Small intestine (tissue), 16 donors: Measurements from ENCODE around the gene KCNMB3. TPM values are rescaled to one million over a fixed set of nuclear protein-coding genes. Genes with fewer than 3 reads are reported as not detected.
A peak's percentile ranks its signal among the peaks of the same experiment; 100 is the strongest.

Experiments
- DNase-seq, 2 donors: peaks; one replicate each; pipeline versions ENCODE4 v3.0.0 to v3.0.0-alpha.2; 2013
- FAIRE-seq: peaks from 2 replicates; lab custom pipeline; 2012; peaks lifted over from hg19 to GRCh38; lab: Jason Lieb, UNC
- H3K27ac ChIP-seq, 3 donors: one replicate each; pipeline ENCODE4 v1.5.1; 2013; ENCODE audit warnings: low read length in 2 of 3, mild to moderate bottlenecking in 2 of 3, control low read depth in 1 of 3, inconsistent platforms in 1 of 3, low read depth in 1 of 3, moderate library complexity in 1 of 3
- H3K27me3 ChIP-seq, 3 donors: one replicate each; pipeline ENCODE4 v1.6.1; 2013; ENCODE audit warnings: low read length in 3 of 3, inconsistent platforms in 1 of 3; ENCODE audit not compliant: control insufficient read depth in 3 of 3, insufficient read depth in 3 of 3
- H3K36me3 ChIP-seq, 3 donors: one replicate each; pipeline ENCODE4 v1.6.1; 2013; ENCODE audit warnings: low read length in 3 of 3, inconsistent platforms in 1 of 3, low read depth in 1 of 3, mild to moderate bottlenecking in 1 of 3, moderate library complexity in 1 of 3; ENCODE audit not compliant: control insufficient read depth in 3 of 3, insufficient read depth in 2 of 3
- H3K4me1 ChIP-seq, 3 donors: one replicate each; pipeline ENCODE4 v1.6.1; 2013; ENCODE audit warnings: low read length in 2 of 3, inconsistent platforms in 1 of 3, low read depth in 1 of 3, mild to moderate bottlenecking in 1 of 3, moderate library complexity in 1 of 3; ENCODE audit not compliant: control insufficient read depth in 3 of 3, insufficient read depth in 2 of 3
- H3K4me3 ChIP-seq, 3 donors: one replicate each; pipeline ENCODE4 v1.5.1; 2013; ENCODE audit warnings: low read length in 3 of 3, control low read depth in 1 of 3, inconsistent platforms in 1 of 3, low read depth in 1 of 3, mild to moderate bottlenecking in 1 of 3, moderate library complexity in 1 of 3
- H3K9me3 ChIP-seq, 2 donors: one replicate each; pipeline ENCODE4 v1.6.1; 2013; ENCODE audit warnings: low read depth in 1 of 2, low read length in 1 of 2; ENCODE audit not compliant: control insufficient read depth in 2 of 2, insufficient read depth in 1 of 2
- WGBS, 3 donors: extraction: QIAGEN DNeasy Blood & Tissue Kit; methylation state at CpG; one replicate each; pipeline ENCODE4 v1.1.7; 2013; 5-methylcytosine and 5-hydroxymethylcytosine counted together
- long read RNA-seq, 10 donors: transcript quantifications; one replicate each; lab custom pipeline, GENCODE V29; 2026
- polyA plus RNA-seq, 4 donors: library from polyadenylated mRNA; stranded (reverse) in 3 of 4; unstranded in 1 of 4; fragments of 200-250 nt in 3 of 4; fragments of 120-200 nt in 1 of 4; gene quantifications; one replicate each; pipeline versions ENCODE4 v1.2.1 to v1.2.3, GENCODE V29; 2013
- donor health status: healthy with polysubstance abuse.
- donor health status: control.
- donor health status: control.
- donor health status: Bipolar disorder and iron deficiency.
- donor health status: healthy.

The KCNMB3 gene, protein sequence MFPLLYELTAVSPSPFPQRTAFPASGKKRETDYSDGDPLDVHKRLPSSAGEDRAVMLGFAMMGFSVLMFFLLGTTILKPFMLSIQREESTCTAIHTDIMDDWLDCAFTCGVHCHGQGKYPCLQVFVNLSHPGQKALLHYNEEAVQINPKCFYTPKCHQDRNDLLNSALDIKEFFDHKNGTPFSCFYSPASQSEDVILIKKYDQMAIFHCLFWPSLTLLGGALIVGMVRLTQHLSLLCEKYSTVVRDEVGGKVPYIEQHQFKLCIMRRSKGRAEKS
- polyA plus RNA-seq, result 1 to 10 TPM in 3 of 4 donors, under 1 TPM in 1; 0.27 to 3.9 (median 1.5) TPM
- long read RNA-seq, donor 1, result 0 reads
- long read RNA-seq, donor 2, partial matches to known transcripts, result 0 of 1 reads
- long read RNA-seq, donor 2, other reads (novel, unspliced or antisense), result 0 of 1 reads
- long read RNA-seq, donor 3, result 0 reads
- long read RNA-seq, donor 4, result 0 reads
- long read RNA-seq, donor 5, result 0 reads
- long read RNA-seq, donor 6, result 0 reads
- long read RNA-seq, donor 7, result 0 reads
- long read RNA-seq, donor 8, result 0 reads
- long read RNA-seq, donor 9, result 0 reads
- long read RNA-seq, donor 10, partial matches to known transcripts, result 5 of 6 reads
- long read RNA-seq, donor 10, other reads (novel, unspliced or antisense), result 0 of 6 reads

DNA sequence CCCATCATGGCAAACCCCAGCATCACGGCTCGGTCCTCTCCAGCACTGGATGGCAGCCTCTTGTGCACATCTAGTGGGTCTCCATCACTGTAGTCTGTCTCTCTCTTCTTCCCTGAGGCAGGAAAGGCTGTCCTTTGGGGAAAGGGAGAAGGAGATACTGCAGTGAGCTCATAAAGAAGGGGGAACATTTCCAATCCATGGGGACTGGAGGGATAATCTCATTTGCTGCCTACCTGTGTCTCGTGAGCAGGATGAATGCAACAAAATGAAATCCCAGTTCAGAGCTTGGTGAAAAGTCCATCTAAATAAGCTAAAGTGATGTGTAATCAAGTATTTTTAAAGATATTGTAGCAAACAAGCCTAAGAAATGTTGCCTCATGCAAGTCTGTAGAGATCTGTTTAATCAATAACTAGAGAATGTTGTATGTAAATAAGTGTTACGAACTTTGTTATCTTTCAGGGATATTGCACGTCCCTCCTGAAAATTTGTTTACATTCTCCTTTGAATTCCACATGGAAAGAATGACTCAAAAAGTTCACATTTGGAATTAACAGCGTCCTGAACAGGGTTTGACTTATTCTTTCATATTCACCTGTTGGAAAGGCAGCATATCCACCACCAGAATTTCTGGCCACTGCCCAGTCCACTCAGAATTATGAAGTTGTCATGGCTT lies at the start of gene KCNMB3:
TSS of gene KCNMB3 (minus strand) at position 312 of the 674 bp plus-strand sequence. CDS start at position 188, 124 bp downstream.
- Histone ChIP-seq H3K36me3 (peaks cover 0 to 7% (median 0%) of the 10 kb centered on the region in 3 donors), H3K4me1 (peaks cover 0 to 7% (median 0%) of the 10 kb centered on the region in 3 donors), H3K9me3 (peaks cover 0 to under 1% of the 10 kb centered on the region in 2 donors), H3K27me3 (no peaks in the 10 kb centered on the region), H3K27ac (no peak within 1 kb of the TSS), H3K4me3 (no peak within 1 kb of the TSS)
- peak in 1 of 2 donors; percentile 8 for DNase-seq
- no peak for FAIRE-seq
- WGBS, 3 donors, result 54 to 73% (median 61%) methylated on average over 6 of the region's 6 CpGs

DNA sequence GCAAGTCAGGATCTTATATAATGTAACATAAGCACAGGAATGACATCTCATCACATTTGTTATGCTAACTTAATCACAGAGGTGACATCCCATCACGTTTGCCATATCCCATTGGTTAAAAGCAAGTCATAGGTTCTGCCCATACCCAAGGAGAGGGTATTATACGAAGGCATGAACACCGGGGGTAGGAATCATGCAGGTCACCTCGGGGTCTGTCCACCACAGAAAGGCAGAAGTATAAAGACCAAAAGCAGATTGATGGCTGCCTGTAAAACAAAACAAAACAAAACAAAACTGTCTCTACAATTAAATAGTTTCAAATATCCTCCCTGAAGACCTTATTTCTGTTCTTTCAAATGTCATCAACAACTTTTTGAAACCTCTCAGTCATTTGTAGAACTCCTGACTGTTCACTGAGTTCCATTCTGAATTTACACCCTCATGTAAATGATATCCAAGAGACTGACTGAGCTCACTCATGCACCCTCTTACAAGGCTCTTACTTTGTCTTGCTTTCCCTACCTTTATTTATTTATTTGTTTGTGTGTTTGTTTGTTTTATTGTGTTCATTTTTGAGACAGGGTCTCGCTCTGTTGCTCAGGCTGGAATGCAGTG lies 49.2 kb upstream of the KCNMB3 start:
- Histone ChIP-seq H3K4me1 (no peaks in the 10 kb centered on the region), H3K9me3 (no peaks in the 10 kb centered on the region), H3K4me3 (no peak overlapping the region), H3K27ac (no peak overlapping the region), H3K36me3 (no peaks in the 10 kb centered on the region), H3K27me3 (peaks cover 0 to 2% (median 0%) of the 10 kb centered on the region in 3 donors)
- WGBS, 3 donors, result 78 to 81% (median 80%) methylated on average over 5 of the region's 5 CpGs
- FAIRE-seq (no peak), DNase-seq (no peak)

DNA sequence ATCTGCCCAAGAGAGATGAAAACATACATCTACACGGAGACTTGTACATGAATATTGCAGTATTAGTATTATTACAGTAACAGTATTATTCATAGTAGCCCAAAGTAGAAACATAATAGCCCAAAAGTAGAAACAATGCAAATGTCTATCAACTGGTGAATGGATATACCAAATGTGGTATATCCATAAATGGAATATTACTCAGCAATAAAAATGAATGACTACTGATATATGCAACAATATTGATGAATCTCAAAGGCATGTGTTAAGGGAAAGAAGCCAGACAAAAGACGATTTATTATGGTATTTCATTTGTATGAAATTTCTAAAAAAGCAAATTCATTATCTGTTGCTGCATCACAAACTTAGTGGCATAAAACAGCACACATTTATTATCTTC lies 48.4 kb upstream of the KCNMB3 start:
- 86 to 94% (median 89%) methylated on average over 2 of the region's 2 CpGs for WGBS, 3 donors
- DNase-seq, result no peak
- no peak for FAIRE-seq
- Histone ChIP-seq H3K9me3 (no peaks in the 10 kb centered on the region), H3K4me1 (no peaks in the 10 kb centered on the region), H3K36me3 (no peaks in the 10 kb centered on the region), H3K27me3 (peaks cover 0 to 2% (median 0%) of the 10 kb centered on the region in 3 donors), H3K27ac (no peak overlapping the region), H3K4me3 (no peak overlapping the region)

DNA sequence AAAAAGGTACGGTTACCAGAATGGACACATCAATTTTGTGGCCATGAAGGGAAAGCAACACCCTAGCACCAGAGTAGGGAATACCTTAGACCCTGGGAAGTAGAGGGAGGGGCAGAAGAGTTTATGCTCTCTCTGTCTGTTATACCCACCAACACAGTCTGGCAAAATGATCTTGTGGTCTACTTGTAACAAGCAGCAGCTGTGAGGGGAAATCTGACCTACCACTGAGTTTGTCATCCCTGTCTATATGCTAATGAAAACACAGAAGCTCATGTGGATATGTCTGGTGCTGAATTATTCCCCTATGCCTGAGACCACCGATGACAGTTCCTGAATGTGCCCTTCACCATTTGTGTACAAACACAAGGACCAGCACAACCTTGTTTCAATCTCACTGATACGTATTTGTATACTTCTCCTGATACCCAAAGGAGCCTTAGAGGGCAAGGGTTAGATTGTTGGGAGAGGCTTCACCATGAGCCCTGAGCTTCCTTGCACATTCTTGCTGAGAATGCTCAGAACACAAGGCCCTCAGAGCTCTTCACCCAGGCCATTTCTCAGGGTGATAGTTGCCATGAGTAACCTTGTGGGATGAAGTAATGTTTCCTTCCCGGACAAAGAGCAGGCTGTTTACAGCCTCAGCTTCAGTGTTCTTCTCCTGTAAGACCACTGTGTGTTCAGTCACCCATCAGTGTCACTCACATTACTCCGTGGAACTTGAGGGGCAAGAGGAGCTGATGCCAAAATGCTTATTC lies 47.2 kb upstream of the KCNMB3 start:
- Histone ChIP-seq H3K27me3 (peaks cover 0 to 2% (median 0%) of the 10 kb centered on the region in 3 donors), H3K9me3 (no peaks in the 10 kb centered on the region), H3K4me3 (no peak overlapping the region), H3K36me3 (no peaks in the 10 kb centered on the region), H3K4me1 (no peaks in the 10 kb centered on the region), H3K27ac (no peak overlapping the region)
- DNase-seq (no peak), FAIRE-seq (no peak)
- WGBS, 3 donors, result 63 to 70% (median 65%) methylated on average over 5 of the region's 5 CpGs

DNA sequence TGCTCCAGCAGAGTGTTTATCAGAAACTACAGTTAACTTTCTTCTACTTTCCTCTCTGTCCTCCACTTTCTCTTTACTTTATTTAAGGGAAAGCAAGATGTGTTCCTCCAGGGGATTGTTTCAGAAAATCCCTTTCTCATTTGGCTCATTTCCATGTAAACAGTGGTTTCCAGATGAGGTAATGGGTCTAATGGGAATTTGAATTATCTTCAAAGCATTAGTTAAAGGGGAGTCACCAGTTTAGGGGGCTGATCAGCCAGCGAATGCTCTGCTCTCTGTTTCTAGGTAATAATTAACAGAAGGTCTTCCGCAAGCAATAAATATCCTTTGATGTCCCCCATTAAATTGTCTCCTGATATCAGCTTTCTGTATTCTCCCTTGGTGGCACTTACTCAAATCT lies 41.5 kb upstream of the KCNMB3 start:
- H3K4me3 ChIP-seq, result no peak overlapping the region
- no peaks in the 10 kb centered on the region for H3K4me1 ChIP-seq
- WGBS, 3 donors, result 20 to 61% (median 40%) methylated on average over 2 of the region's 2 CpGs
- DNase-seq (peak in 1 of 2 donors; percentile 5), FAIRE-seq (no peak)
- no peaks in the 10 kb centered on the region for H3K9me3 ChIP-seq
- H3K36me3 ChIP-seq, result no peaks in the 10 kb centered on the region
- H3K27ac ChIP-seq, result no peak overlapping the region
- peaks cover 0 to 2% (median 0%) of the 10 kb centered on the region in 3 donors for H3K27me3 ChIP-seq

DNA sequence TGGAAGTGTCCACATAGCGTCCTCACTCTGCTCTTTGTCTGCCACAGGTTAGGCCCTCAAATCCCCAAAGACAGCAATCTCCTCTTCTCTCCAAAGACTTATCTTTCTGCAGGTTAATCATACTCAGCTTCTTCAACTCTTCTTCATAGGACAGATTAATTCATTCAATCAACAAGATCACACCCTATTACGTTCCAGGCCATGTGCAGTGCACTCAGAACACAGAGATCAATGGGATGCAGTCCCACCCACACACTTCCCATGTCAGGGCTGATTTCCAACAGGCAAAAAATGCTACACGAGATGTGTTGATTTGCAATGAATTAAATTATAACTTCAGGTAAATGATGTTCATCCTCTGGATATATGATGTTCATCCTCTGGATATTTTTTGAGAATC lies 38.4 kb upstream of the KCNMB3 start:
- Histone ChIP-seq H3K36me3 (no peaks in the 10 kb centered on the region), H3K4me3 (no peak overlapping the region), H3K27ac (no peak overlapping the region), H3K27me3 (no peaks in the 10 kb centered on the region), H3K9me3 (no peaks in the 10 kb centered on the region), H3K4me1 (no peaks in the 10 kb centered on the region)
- no peak for FAIRE-seq
- 55 to 63% (median 60%) methylated on average over 3 of the region's 3 CpGs for WGBS, 3 donors
- DNase-seq, result no peak

DNA sequence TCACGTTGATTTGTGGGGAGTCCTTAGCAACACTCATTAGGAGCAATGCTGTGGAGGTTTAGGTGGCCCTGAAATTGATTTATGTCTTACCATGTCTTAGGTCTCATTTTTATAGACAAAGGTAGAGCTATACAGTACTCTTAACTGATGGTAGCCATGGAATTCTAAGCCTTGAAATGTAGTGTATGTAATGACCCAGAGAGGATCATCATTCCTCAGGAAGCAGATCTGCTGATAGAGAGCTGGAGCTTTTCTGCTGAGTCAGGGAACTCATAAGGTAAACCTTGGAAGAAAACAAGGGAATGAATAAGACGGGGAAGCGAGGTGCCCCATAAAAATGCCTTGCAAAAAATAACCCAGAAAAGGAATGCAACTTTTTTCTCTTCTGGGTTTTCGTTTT lies 37.9 kb upstream of the KCNMB3 start:
- 55 to 75% (median 70%) methylated on average over 3 to 4 of the region's 4 CpGs for WGBS, 3 donors
- no peaks in the 10 kb centered on the region for H3K9me3 ChIP-seq
- FAIRE-seq, result no peak
- H3K4me1 ChIP-seq, result no peaks in the 10 kb centered on the region
- no peaks in the 10 kb centered on the region for H3K27me3 ChIP-seq
- H3K27ac ChIP-seq, result no peak overlapping the region
- H3K4me3 ChIP-seq, result no peak overlapping the region
- no peak for DNase-seq
- no peaks in the 10 kb centered on the region for H3K36me3 ChIP-seq
